ENCODE measurements around the gene TMEM131.

Gene TMEM131

GRCh38 chr2:97718942-97719341 is 276.8 kb downstream of the TMEM131 start:
- H3K36me3 Mint-ChIP-seq (ENCODE audit: low read depth): no peaks in the 10 kb centered on the region
- no peaks in the 10 kb centered on the region for H3K9me3 Mint-ChIP-seq
- DNase-seq: no peak
- no peak overlapping the region for H3K4me3 Mint-ChIP-seq
- peaks cover 12% of the 10 kb centered on the region for H3K27me3 Mint-ChIP-seq (ENCODE audit: low read depth, poor library complexity)
- H3K4me1 Mint-ChIP-seq: peaks cover 68% of the 10 kb centered on the region
- TF ChIP-seq CTCF (IDR thresholded peaks at IDR 0.05): no peak
- no peak overlapping the region for H3K27ac Mint-ChIP-seq

GRCh38 chr2:97718051-97718882 is 277.5 kb downstream of the TMEM131 start:
- peaks cover 12% of the 10 kb centered on the region for H3K27me3 Mint-ChIP-seq (ENCODE audit: low read depth, poor library complexity)
- no peak for TF ChIP-seq CTCF (IDR thresholded peaks at IDR 0.05)
- peaks cover 75% of the 10 kb centered on the region for H3K4me1 Mint-ChIP-seq
- H3K27ac Mint-ChIP-seq: peak overlapping the region; percentile 96
- H3K9me3 Mint-ChIP-seq: no peaks in the 10 kb centered on the region
- no peaks in the 10 kb centered on the region for H3K36me3 Mint-ChIP-seq (ENCODE audit: low read depth)
- DNase-seq: no peak
- H3K4me3 Mint-ChIP-seq: no peak overlapping the region

GRCh38 chr2:97717613-97717995 is 278.1 kb downstream of the TMEM131 start:
- Mint-ChIP-seq H3K27ac (peak overlapping the region; percentile 96), H3K4me3 (no peak overlapping the region), H3K36me3 (ENCODE audit: low read depth) (no peaks in the 10 kb centered on the region), H3K27me3 (ENCODE audit: low read depth, poor library complexity) (peaks cover 12% of the 10 kb centered on the region), H3K4me1 (peaks cover 78% of the 10 kb centered on the region), H3K9me3 (no peaks in the 10 kb centered on the region)
- DNase-seq: no peak
- TF ChIP-seq CTCF (IDR thresholded peaks at IDR 0.05): no peak

GRCh38 chr2:97716695-97717612 is 278.8 kb downstream of the TMEM131 start:
- Mint-ChIP-seq H3K36me3 (ENCODE audit: low read depth) (no peaks in the 10 kb centered on the region), H3K4me3 (no peak overlapping the region)
- no peak for TF ChIP-seq CTCF (IDR thresholded peaks at IDR 0.05)

GRCh38 chr2:97715951-97716694 is 279.6 kb downstream of the TMEM131 start:
- Mint-ChIP-seq H3K4me3 (no peak overlapping the region), H3K27me3 (ENCODE audit: low read depth, poor library complexity) (peaks cover 12% of the 10 kb centered on the region), H3K36me3 (ENCODE audit: low read depth) (no peaks in the 10 kb centered on the region), H3K27ac (peak overlapping the region; percentile 80), H3K9me3 (no peaks in the 10 kb centered on the region), H3K4me1 (peaks cover 92% of the 10 kb centered on the region)
- TF ChIP-seq CTCF (IDR thresholded peaks at IDR 0.05): no peak
- DNase-seq: no peak

More at GRCh38 chr2:97716695-97717612, 278.8 kb downstream of the TMEM131 start:
- no peaks in the 10 kb centered on the region for H3K9me3 Mint-ChIP-seq
- H3K27me3 Mint-ChIP-seq (ENCODE audit: low read depth, poor library complexity): peaks cover 12% of the 10 kb centered on the region
- no peak for DNase-seq
- peak overlapping the region; percentile 96 for H3K27ac Mint-ChIP-seq
- peaks cover 84% of the 10 kb centered on the region for H3K4me1 Mint-ChIP-seq

Measured in nephron progenitor cell (in vitro differentiated cells).